WTC11 (cell line): ENCODE results near the gene LRRN4.

Source experiments
- AR ChIP-seq: fragments of 250-450 bp; sonication (Bioruptor Pico); IDR thresholded peaks from 2 replicates; pipeline ENCODE4 v1.9.0; 2021; ENCODE audit warnings: mild to moderate bottlenecking
- CTCF ChIP-seq: fragments of 200-600 bp; IDR thresholded peaks from 2 replicates; pipeline ENCODE4 v1.8.0; 2022; ENCODE audit warnings: antibody characterized with exemption
- E2F1 ChIP-seq: sonication (generic); formaldehyde crosslinking; IDR thresholded peaks from 2 replicates; pipeline ENCODE4 v1.8.0; 2022; ENCODE audit warnings: mild to moderate bottlenecking, missing genetic modification reagents
- E2F4 ChIP-seq: sonication (generic); formaldehyde crosslinking; IDR thresholded peaks from 2 replicates; pipeline ENCODE4 v1.8.1; 2022; ENCODE audit warnings: low read depth, mild to moderate bottlenecking, moderate library complexity, missing genetic modification reagents, borderline replicate concordance
- ELF4 ChIP-seq: sonication (generic); formaldehyde crosslinking; IDR thresholded peaks from 2 replicates; pipeline ENCODE4 v1.8.1; 2022; ENCODE audit warnings: low read depth, mild to moderate bottlenecking, moderate library complexity, missing genetic modification reagents
- JUN ChIP-seq: sonication (generic); formaldehyde crosslinking; IDR thresholded peaks from 2 replicates; pipeline ENCODE4 v1.8.0; 2023; ENCODE audit warnings: mild to moderate bottlenecking, missing genetic modification reagents
- KAT7 ChIP-seq: sonication (generic); formaldehyde crosslinking; IDR thresholded peaks from 2 replicates; pipeline ENCODE4 v1.8.1; 2023; ENCODE audit warnings: missing genetic modification reagents, mild to moderate bottlenecking, borderline replicate concordance
- NFYB ChIP-seq: sonication (generic); formaldehyde crosslinking; conservative IDR thresholded peaks from 2 replicates; pipeline ENCODE4 v1.8.0; 2022; ENCODE audit warnings: low read depth, missing genetic modification reagents
- SP1 ChIP-seq: sonication (generic); formaldehyde crosslinking; conservative IDR thresholded peaks from 2 replicates; pipeline ENCODE4 v1.8.1; 2022; ENCODE audit warnings: missing genetic modification reagents
- TEAD1 ChIP-seq: sonication (generic); formaldehyde crosslinking; IDR thresholded peaks from 2 replicates; pipeline ENCODE4 v1.8.0; 2022; ENCODE audit warnings: mild to moderate bottlenecking, missing genetic modification reagents
- USF2 ChIP-seq: sonication (generic); formaldehyde crosslinking; IDR thresholded peaks from 2 replicates; pipeline ENCODE4 v1.8.1; 2023; ENCODE audit warnings: mild to moderate bottlenecking, missing genetic modification reagents, moderate library complexity
- ZBTB43 ChIP-seq: sonication (generic); formaldehyde crosslinking; IDR thresholded peaks from 2 replicates; pipeline ENCODE4 v1.8.1; 2023; ENCODE audit warnings: mild to moderate bottlenecking, missing genetic modification reagents
- ZNF281 ChIP-seq: sonication (generic); formaldehyde crosslinking; IDR thresholded peaks from 2 replicates; pipeline ENCODE4 v1.8.0; 2023; ENCODE audit warnings: mild to moderate bottlenecking, missing genetic modification reagents

- TF ChIP-seq CTCF (no peak), ZNF281 (CRISPR knock-in tag) (no peak), ELF4 (CRISPR knock-in tag) (no peak), SP1 (CRISPR knock-in tag) (no peak), USF2 (CRISPR knock-in tag) (no peak), E2F1 (CRISPR knock-in tag) (no peak), JUN (CRISPR knock-in tag) (no peak), TEAD1 (no peak), E2F4 (CRISPR knock-in tag) (no peak), AR (CRISPR knock-in tag) (no peak), NFYB (no peak), KAT7 (CRISPR knock-in tag) (no peak), ZBTB43 (CRISPR knock-in tag) (no peak)
Measured at GRCh38 chr20:6014957-6015356, 38.9 kb downstream of the LRRN4 start.
